HL-60 (cell line): Measurements from ENCODE around the gene SGCA.

Source experiments
- DNase-seq, 2 experiments: peaks; one replicate each; pipeline ENCODE4 v3.0.0-alpha.2; 2010 to 2020; ENCODE audit warnings: low read depth in 1 of 2, low spot score in 1 of 2
- H3K27ac ChIP-seq: fragments of 250-450 bp; sonication (Bioruptor Pico); replicated peaks from 2 replicates; pipeline ENCODE4 v1.5.1; 2020; ENCODE audit warnings: mild to moderate bottlenecking, moderate library complexity
- H3K27me3 ChIP-seq: fragments of 250-450 bp; sonication (Bioruptor Pico); 2 replicates; pipeline ENCODE4 v1.5.1; 2021; ENCODE audit warnings: mild to moderate bottlenecking, moderate library complexity; ENCODE audit not compliant: insufficient read depth, poor library complexity, severe bottlenecking
- H3K4me3 ChIP-seq: replicated peaks from 2 replicates; pipeline ENCODE4 v1.5.1; 2011; ENCODE audit warnings: mild to moderate bottlenecking, control low read depth, low read length; ENCODE audit not compliant: insufficient read depth
- GABPA ChIP-seq: IDR thresholded peaks from 2 replicates; pipeline ENCODE4 v1.6.1; 2012; ENCODE audit warnings: low read depth
- POLR2AphosphoS5 ChIP-seq: IDR thresholded peaks from 2 replicates; pipeline ENCODE4 v1.6.1; 2012; ENCODE audit warnings: low read depth
- SPI1 ChIP-seq: IDR thresholded peaks from 2 replicates; pipeline ENCODE4 v1.6.1; 2012; ENCODE audit warnings: low read depth, mild to moderate bottlenecking, borderline replicate concordance
- TF ChIP-seq, protein P1 (sequence below): IDR thresholded peaks from 2 replicates; pipeline ENCODE4 v1.6.1; 2012; ENCODE audit warnings: low read depth; ENCODE audit not compliant: insufficient replicate concordance
- TF ChIP-seq, protein P2 (sequence below): IDR thresholded peaks from one replicate; pipeline ENCODE4 v1.5.1; 2011; ENCODE audit warnings: low read length, control low read depth, inconsistent platforms; ENCODE audit not compliant: insufficient read depth

Gene SGCA

DNA sequence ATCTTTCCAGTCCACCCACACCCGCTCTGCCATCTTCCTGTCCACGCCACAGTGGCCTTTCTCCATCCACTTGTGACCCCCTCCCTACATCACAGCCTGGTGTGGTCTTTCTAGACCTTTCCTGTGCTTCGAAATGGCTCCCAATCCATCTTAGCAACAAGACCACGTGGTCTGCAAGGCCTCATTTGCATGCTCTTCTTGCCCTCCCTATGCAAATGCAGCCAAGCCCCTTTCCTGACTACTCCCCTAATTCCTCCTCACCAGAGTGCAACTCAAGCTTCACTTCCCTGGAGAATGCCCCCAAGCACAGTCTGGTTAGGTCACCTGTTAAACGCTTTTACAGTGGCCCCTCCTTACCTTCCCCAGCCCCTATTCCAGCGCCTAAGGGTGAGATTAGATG lies 21.4 kb upstream of the SGCA start:
- DNase-seq, result no peak
- H3K27ac ChIP-seq, result no peak overlapping the region

DNA sequence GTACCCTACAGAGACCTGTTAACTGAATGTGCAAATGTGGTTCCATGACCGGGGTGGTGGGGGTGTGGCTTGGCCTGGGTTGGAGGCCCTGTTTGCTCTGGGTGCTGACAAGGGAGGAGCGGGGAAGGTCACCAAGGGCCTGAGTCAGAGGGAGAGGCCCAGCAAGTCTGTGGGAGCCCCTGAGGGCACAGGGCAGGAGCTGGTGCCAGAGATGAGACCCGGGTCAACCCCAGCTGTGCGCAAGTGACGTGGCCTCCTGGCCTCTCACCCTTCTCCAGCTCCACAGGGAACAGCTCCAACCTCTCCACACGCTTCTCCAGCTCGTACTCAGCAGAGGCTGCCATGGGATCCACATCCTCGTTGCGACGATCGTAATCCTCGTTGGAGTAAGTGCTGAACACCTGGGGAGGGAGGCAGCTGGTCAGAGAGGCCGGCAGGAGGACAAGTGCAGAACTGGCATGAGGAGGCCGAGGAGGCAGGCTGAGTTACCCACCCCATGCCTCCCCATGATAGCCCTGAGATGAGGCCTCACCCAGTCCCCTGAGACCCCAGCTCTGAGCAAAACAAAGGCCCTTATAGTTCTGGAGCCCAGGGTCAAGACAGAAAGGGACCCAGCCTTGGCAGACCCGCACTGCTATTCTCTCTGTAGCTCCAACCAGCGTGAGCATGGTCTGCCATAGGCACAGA lies 20.8 kb upstream of the SGCA start:
- TF ChIP-seq POLR2AphosphoS5, result no peak
- TF ChIP-seq GABPA, result no peak
- TF ChIP-seq, protein P1, sequence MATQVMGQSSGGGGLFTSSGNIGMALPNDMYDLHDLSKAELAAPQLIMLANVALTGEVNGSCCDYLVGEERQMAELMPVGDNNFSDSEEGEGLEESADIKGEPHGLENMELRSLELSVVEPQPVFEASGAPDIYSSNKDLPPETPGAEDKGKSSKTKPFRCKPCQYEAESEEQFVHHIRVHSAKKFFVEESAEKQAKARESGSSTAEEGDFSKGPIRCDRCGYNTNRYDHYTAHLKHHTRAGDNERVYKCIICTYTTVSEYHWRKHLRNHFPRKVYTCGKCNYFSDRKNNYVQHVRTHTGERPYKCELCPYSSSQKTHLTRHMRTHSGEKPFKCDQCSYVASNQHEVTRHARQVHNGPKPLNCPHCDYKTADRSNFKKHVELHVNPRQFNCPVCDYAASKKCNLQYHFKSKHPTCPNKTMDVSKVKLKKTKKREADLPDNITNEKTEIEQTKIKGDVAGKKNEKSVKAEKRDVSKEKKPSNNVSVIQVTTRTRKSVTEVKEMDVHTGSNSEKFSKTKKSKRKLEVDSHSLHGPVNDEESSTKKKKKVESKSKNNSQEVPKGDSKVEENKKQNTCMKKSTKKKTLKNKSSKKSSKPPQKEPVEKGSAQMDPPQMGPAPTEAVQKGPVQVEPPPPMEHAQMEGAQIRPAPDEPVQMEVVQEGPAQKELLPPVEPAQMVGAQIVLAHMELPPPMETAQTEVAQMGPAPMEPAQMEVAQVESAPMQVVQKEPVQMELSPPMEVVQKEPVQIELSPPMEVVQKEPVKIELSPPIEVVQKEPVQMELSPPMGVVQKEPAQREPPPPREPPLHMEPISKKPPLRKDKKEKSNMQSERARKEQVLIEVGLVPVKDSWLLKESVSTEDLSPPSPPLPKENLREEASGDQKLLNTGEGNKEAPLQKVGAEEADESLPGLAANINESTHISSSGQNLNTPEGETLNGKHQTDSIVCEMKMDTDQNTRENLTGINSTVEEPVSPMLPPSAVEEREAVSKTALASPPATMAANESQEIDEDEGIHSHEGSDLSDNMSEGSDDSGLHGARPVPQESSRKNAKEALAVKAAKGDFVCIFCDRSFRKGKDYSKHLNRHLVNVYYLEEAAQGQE, result no peak
- TF ChIP-seq, protein P2, sequence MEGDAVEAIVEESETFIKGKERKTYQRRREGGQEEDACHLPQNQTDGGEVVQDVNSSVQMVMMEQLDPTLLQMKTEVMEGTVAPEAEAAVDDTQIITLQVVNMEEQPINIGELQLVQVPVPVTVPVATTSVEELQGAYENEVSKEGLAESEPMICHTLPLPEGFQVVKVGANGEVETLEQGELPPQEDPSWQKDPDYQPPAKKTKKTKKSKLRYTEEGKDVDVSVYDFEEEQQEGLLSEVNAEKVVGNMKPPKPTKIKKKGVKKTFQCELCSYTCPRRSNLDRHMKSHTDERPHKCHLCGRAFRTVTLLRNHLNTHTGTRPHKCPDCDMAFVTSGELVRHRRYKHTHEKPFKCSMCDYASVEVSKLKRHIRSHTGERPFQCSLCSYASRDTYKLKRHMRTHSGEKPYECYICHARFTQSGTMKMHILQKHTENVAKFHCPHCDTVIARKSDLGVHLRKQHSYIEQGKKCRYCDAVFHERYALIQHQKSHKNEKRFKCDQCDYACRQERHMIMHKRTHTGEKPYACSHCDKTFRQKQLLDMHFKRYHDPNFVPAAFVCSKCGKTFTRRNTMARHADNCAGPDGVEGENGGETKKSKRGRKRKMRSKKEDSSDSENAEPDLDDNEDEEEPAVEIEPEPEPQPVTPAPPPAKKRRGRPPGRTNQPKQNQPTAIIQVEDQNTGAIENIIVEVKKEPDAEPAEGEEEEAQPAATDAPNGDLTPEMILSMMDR, result no peak
- TF ChIP-seq SPI1, result no peak
- DNase-seq, result no peak
- H3K4me3 ChIP-seq, result no peak overlapping the region
- no peak overlapping the region for H3K27ac ChIP-seq
- no peaks in the 10 kb centered on the region for H3K27me3 ChIP-seq

More for the DNA sequence above, 21.4 kb upstream of the SGCA start:
- H3K4me3 ChIP-seq, result no peak overlapping the region
- H3K27me3 ChIP-seq, result no peaks in the 10 kb centered on the region
- TF ChIP-seq POLR2AphosphoS5 (no peak), SPI1 (no peak), GABPA (no peak)
- TF ChIP-seq, protein P1, result no peak
- TF ChIP-seq, protein P2, result no peak

DNA sequence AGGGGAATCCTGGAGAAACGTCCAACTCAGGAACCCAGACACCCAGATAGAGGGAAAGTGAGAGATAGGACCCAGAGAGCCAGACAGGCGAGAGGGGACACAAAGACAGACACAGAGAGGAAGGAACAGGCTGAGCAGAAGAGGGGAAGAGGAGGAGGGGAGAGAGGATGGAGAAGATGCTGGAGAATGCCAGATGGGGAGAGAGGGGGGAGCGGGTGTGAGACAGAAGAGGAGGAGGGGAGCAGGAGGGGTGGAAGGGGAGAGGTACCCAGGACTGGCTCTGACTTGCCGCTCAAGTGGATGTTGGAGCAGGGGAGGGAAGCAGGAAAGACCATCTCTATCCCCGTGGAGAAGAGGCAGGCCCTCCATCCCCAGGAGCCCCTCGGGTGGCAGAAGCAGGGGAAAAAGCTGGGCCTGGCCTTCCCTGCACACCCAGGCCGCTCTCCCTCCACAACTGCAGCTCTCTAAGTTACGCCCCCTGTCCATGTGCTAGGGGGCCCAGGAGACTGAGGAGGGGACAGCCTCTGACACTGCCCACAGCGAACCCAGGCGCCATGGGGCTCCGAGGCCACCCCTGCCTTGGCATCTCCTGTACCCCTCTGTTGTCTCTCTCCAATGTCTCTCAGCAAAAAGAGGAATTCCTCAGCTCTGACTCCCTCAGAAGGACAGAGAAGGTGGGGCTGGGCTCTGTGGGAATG lies 20.1 kb upstream of the SGCA start:
- DNase-seq, result no peak
- H3K27me3 ChIP-seq, result no peaks in the 10 kb centered on the region
- H3K4me3 ChIP-seq, result no peak overlapping the region
- TF ChIP-seq GABPA (no peak), POLR2AphosphoS5 (no peak), SPI1 (no peak)
- TF ChIP-seq, protein P2, result no peak
- TF ChIP-seq, protein P1, result no peak
- H3K27ac ChIP-seq, result no peak overlapping the region
